GM23338 (cell line): Measurements from ENCODE around the gene STPG4. TPM values are rescaled to one million over a fixed set of nuclear protein-coding genes. Genes with fewer than 3 reads are reported as not detected.

Source experiments
- ATAC-seq: fragments of 200-7000 bp; cut with Tn5 transposase; 3 replicates; pipeline ENCODE4 v1.9.1; 2020
- DNase-seq: peaks from one replicate; pipeline ENCODE4 v3.0.0-alpha.2; 2015; ENCODE audit warnings: low spot score
- H2AFZ ChIP-seq: fragments of 200-600 bp; sonication (generic); 2 replicates; pipeline ENCODE4 v1.8.0; 2016; ENCODE audit warnings: antibody characterized with exemption, mild to moderate bottlenecking, moderate library complexity
- H3F3A ChIP-seq: fragments of 200-600 bp; sonication (generic); replicated peaks from 2 replicates; pipeline ENCODE4 v1.8.0; 2017; ENCODE audit warnings: antibody characterized with exemption, mixed run types, low read depth
- H3K27ac ChIP-seq: fragments of 200-600 bp; sonication (generic); 2 replicates; pipeline ENCODE4 v1.6.1; 2016; ENCODE audit warnings: low read depth
- H3K27me3 ChIP-seq: fragments of 200-600 bp; sonication (generic); 2 replicates; pipeline ENCODE4 v1.8.0; 2016; ENCODE audit warnings: mild to moderate bottlenecking, mixed run types, moderate library complexity; ENCODE audit not compliant: insufficient read depth
- H3K36me3 ChIP-seq: fragments of 200-600 bp; sonication (generic); 2 replicates; pipeline ENCODE4 v1.8.0; 2016; ENCODE audit warnings: mild to moderate bottlenecking; ENCODE audit not compliant: insufficient read depth
- H3K4me1 ChIP-seq: fragments of 200-600 bp; sonication (generic); 2 replicates; pipeline ENCODE4 v1.8.0; 2016; ENCODE audit warnings: mild to moderate bottlenecking, moderate library complexity; ENCODE audit not compliant: insufficient read depth
- H3K4me2 ChIP-seq: fragments of 200-600 bp; sonication (generic); 2 replicates; pipeline ENCODE4 v1.7.1; 2017; ENCODE audit warnings: mixed run types
- H3K4me3 ChIP-seq: fragments of 200-600 bp; sonication (generic); 2 replicates; pipeline ENCODE4 v1.6.1; 2016; ENCODE audit warnings: mixed run types
- H3K79me2 ChIP-seq: fragments of 200-600 bp; sonication (generic); replicated peaks from 2 replicates; pipeline ENCODE4 v1.8.0; 2017; ENCODE audit warnings: mild to moderate bottlenecking; ENCODE audit not compliant: insufficient read depth
- H3K9me2 ChIP-seq: fragments of 200-600 bp; sonication (generic); 2 replicates; pipeline ENCODE4 v1.8.0; 2017; ENCODE audit not compliant: insufficient read depth
- H4K20me1 ChIP-seq: fragments of 200-600 bp; sonication (generic); replicated peaks from 2 replicates; pipeline ENCODE4 v1.8.0; 2017; ENCODE audit warnings: mild to moderate bottlenecking; ENCODE audit not compliant: insufficient read depth
- H3K27ac Mint-ChIP-seq: 2 replicates; pipeline ENCODE4 v1.8.0; 2020; ENCODE audit warnings: inconsistent platforms, mild to moderate bottlenecking, moderate library complexity, mixed read lengths
- H3K27me3 Mint-ChIP-seq: 3 replicates; pipeline ENCODE4 v1.8.0; 2022; ENCODE audit warnings: low read depth, mild to moderate bottlenecking, moderate library complexity, mixed read lengths, inconsistent platforms; ENCODE audit not compliant: insufficient read depth, poor library complexity
- H3K36me3 Mint-ChIP-seq: 3 replicates; pipeline ENCODE4 v1.8.0; 2021; ENCODE audit warnings: low read depth, mild to moderate bottlenecking, inconsistent platforms, moderate library complexity, mixed read lengths
- H3K4me1 Mint-ChIP-seq: 3 replicates; pipeline ENCODE4 v1.8.0; 2020; ENCODE audit warnings: mild to moderate bottlenecking, inconsistent platforms, mixed read lengths
- H3K4me3 Mint-ChIP-seq: 3 replicates; pipeline ENCODE4 v1.8.0; 2021; ENCODE audit warnings: moderate library complexity, mild to moderate bottlenecking, inconsistent platforms, mixed read lengths
- H3K9me3 Mint-ChIP-seq: 3 replicates; pipeline ENCODE4 v1.8.0; 2020; ENCODE audit warnings: moderate library complexity, mild to moderate bottlenecking, inconsistent platforms, mixed read lengths
- EZH2 ChIP-seq: fragments of 200-600 bp; sonication (generic); IDR thresholded peaks from one replicate; pipeline ENCODE4 v1.8.0; 2017; ENCODE audit warnings: antibody characterized with exemption, mild to moderate bottlenecking, low read depth; ENCODE audit not compliant: unreplicated experiment
- EZH2phosphoT487 ChIP-seq: fragments of 200-600 bp; sonication (generic); IDR thresholded peaks from one replicate; pipeline ENCODE4 v1.8.1; 2018; ENCODE audit warnings: antibody characterized with exemption; ENCODE audit not compliant: unreplicated experiment
- JUNB ChIP-seq: IDR thresholded peaks from one replicate; pipeline ENCODE4 v1.6.1; 2016; ENCODE audit warnings: antibody characterized with exemption; ENCODE audit not compliant: unreplicated experiment
- STAT1 ChIP-seq: IDR thresholded peaks from one replicate; pipeline ENCODE4 v1.6.1; 2016; ENCODE audit warnings: antibody characterized with exemption; ENCODE audit not compliant: unreplicated experiment
- ZNF331 ChIP-seq: fragments of 250-450 bp; sonication (Bioruptor Pico); IDR thresholded peaks from 2 replicates; pipeline ENCODE4 v1.5.0; 2020; ENCODE audit warnings: low read depth, mild to moderate bottlenecking, moderate library complexity
- polyA plus RNA-seq: library from polyadenylated mRNA; unstranded; fragments of >200 nt; fragmentation: Nextera tagmentation; extraction: Ambion mirVana; gene quantifications from 2 replicates; pipeline ENCODE4 v1.2.1, GENCODE V29; 2016
- total RNA-seq: library from RNA; depleted of rRNA; stranded (reverse); fragments of >200 nt; shearing (Covaris generic); gene quantifications from 2 replicates; pipeline ENCODE4 v1.2.3, GENCODE V29; 2014
- TF ChIP-seq, protein P1 (sequence below): fragments of 250-450 bp; sonication (Bioruptor Pico); IDR thresholded peaks from 2 replicates; pipeline ENCODE4 v1.5.0; 2020; ENCODE audit warnings: mild to moderate bottlenecking, moderate library complexity
- TF ChIP-seq, protein P2 (sequence below), 2 experiments: fragments of 200-600 bp in 1 of 2; sonication (generic) in 1 of 2; conservative IDR thresholded peaks; 2 replicates each; pipeline versions ENCODE4 v1.5.1 to v1.6.1; 2016 to 2017; ENCODE audit warnings: antibody characterized with exemption in 2 of 2, low read depth in 2 of 2, mild to moderate bottlenecking in 2 of 2, moderate library complexity in 1 of 2

Gene STPG4
- total and polyA plus RNA-seq, 2 experiments from 2014 or later = 0.28 TPM; not detected in 1

DNA sequence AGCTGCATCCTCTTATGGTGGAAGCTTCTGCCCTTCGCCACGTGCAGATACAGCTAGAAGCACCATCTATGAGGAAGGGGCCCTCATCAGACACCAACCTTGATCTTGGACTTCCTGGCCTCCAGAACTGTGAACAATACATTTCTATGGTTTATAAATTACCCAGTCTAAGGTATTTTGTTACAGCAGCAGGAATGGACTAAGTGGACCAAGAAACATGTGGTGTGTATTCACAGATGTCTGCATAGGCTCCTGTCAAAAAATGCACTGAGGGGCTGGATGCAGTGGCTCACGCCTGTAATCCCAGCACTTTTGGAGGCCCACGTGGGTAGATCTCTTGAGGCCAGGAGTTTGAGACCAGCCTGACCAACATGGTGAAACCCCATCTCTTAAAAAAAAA, 57.5 kb downstream of the STPG4 start:
- Histone ChIP-seq H3K4me3 (no peak overlapping the region), H3K4me1 (no peaks in the 10 kb centered on the region), H3K79me2 (no peaks in the 10 kb centered on the region), H3K36me3 (no peaks in the 10 kb centered on the region), H3K9me2 (no peaks in the 10 kb centered on the region), H2AFZ (no peak overlapping the region), H3F3A (no peaks in the 10 kb centered on the region), H4K20me1 (no peaks in the 10 kb centered on the region), H3K27me3 (no peaks in the 10 kb centered on the region), H3K27ac (no peak overlapping the region), H3K4me2 (no peak overlapping the region)
- Mint-ChIP-seq H3K27ac (no peak overlapping the region), H3K4me3 (no peak overlapping the region), H3K9me3 (no peaks in the 10 kb centered on the region), H3K4me1 (peaks cover 14% of the 10 kb centered on the region), H3K36me3 (no peaks in the 10 kb centered on the region), H3K27me3 (peaks cover 9% of the 10 kb centered on the region)
- DNase-seq (no peak), ATAC-seq (no peak)
- TF ChIP-seq, protein P1, sequence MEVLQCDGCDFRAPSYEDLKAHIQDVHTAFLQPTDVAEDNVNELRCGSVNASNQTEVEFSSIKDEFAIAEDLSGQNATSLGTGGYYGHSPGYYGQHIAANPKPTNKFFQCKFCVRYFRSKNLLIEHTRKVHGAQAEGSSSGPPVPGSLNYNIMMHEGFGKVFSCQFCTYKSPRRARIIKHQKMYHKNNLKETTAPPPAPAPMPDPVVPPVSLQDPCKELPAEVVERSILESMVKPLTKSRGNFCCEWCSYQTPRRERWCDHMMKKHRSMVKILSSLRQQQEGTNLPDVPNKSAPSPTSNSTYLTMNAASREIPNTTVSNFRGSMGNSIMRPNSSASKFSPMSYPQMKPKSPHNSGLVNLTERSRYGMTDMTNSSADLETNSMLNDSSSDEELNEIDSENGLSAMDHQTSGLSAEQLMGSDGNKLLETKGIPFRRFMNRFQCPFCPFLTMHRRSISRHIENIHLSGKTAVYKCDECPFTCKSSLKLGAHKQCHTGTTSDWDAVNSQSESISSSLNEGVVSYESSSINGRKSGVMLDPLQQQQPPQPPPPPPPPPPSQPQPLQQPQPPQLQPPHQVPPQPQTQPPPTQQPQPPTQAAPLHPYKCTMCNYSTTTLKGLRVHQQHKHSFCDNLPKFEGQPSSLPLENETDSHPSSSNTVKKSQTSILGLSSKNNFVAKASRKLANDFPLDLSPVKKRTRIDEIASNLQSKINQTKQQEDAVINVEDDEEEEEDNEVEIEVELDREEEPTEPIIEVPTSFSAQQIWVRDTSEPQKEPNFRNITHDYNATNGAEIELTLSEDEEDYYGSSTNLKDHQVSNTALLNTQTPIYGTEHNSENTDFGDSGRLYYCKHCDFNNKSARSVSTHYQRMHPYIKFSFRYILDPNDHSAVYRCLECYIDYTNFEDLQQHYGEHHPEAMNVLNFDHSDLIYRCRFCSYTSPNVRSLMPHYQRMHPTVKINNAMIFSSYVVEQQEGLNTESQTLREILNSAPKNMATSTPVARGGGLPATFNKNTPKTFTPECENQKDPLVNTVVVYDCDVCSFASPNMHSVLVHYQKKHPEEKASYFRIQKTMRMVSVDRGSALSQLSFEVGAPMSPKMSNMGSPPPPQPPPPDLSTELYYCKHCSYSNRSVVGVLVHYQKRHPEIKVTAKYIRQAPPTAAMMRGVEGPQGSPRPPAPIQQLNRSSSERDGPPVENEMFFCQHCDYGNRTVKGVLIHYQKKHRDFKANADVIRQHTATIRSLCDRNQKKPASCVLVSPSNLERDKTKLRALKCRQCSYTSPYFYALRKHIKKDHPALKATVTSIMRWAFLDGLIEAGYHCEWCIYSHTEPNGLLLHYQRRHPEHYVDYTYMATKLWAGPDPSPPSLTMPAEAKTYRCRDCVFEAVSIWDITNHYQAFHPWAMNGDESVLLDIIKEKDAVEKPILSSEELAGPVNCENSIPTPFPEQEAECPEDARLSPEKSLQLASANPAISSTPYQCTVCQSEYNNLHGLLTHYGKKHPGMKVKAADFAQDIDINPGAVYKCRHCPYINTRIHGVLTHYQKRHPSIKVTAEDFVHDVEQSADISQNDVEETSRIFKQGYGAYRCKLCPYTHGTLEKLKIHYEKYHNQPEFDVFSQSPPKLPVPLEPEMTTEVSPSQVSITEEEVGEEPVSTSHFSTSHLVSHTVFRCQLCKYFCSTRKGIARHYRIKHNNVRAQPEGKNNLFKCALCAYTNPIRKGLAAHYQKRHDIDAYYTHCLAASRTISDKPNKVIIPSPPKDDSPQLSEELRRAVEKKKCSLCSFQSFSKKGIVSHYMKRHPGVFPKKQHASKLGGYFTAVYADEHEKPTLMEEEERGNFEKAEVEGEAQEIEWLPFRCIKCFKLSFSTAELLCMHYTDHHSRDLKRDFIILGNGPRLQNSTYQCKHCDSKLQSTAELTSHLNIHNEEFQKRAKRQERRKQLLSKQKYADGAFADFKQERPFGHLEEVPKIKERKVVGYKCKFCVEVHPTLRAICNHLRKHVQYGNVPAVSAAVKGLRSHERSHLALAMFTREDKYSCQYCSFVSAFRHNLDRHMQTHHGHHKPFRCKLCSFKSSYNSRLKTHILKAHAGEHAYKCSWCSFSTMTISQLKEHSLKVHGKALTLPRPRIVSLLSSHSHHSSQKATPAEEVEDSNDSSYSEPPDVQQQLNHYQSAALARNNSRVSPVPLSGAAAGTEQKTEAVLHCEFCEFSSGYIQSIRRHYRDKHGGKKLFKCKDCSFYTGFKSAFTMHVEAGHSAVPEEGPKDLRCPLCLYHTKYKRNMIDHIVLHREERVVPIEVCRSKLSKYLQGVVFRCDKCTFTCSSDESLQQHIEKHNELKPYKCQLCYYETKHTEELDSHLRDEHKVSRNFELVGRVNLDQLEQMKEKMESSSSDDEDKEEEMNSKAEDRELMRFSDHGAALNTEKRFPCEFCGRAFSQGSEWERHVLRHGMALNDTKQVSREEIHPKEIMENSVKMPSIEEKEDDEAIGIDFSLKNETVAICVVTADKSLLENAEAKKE (CRISPR knock-in tag) = no peak
- TF ChIP-seq EZH2 = no peak
- no peak for TF ChIP-seq STAT1
- no peak for TF ChIP-seq EZH2phosphoT487
- TF ChIP-seq ZNF331 (CRISPR knock-in tag) = no peak
- TF ChIP-seq JUNB = no peak
- TF ChIP-seq, protein P2, sequence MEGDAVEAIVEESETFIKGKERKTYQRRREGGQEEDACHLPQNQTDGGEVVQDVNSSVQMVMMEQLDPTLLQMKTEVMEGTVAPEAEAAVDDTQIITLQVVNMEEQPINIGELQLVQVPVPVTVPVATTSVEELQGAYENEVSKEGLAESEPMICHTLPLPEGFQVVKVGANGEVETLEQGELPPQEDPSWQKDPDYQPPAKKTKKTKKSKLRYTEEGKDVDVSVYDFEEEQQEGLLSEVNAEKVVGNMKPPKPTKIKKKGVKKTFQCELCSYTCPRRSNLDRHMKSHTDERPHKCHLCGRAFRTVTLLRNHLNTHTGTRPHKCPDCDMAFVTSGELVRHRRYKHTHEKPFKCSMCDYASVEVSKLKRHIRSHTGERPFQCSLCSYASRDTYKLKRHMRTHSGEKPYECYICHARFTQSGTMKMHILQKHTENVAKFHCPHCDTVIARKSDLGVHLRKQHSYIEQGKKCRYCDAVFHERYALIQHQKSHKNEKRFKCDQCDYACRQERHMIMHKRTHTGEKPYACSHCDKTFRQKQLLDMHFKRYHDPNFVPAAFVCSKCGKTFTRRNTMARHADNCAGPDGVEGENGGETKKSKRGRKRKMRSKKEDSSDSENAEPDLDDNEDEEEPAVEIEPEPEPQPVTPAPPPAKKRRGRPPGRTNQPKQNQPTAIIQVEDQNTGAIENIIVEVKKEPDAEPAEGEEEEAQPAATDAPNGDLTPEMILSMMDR (conservative IDR thresholded peaks at IDR 0.05; ENCODE audit: low read depth in 2 of 2) = no peak
